GM23248 (cell line): ENCODE measurements around the gene ASCL2.

Experiments
- EZH2 ChIP-seq: fragments of 200-600 bp; sonication (generic); IDR thresholded peaks from 2 replicates; pipeline ENCODE4 v1.6.1; 2018; ENCODE audit warnings: antibody characterized with exemption, mild to moderate bottlenecking; ENCODE audit not compliant: insufficient read depth, poor library complexity, severe bottlenecking
- EZH2phosphoT487 ChIP-seq: fragments of 200-600 bp; sonication (generic); IDR thresholded peaks from 2 replicates; pipeline ENCODE4 v1.6.1; 2018; ENCODE audit warnings: antibody characterized with exemption, moderate library complexity, mild to moderate bottlenecking, low read depth; ENCODE audit not compliant: insufficient read depth

GRCh38 chr11:2316963-2317244, 46.5 kb upstream of the ASCL2 start:
- TF ChIP-seq EZH2 (no peak), EZH2phosphoT487 (no peak)
